NT2/D1 (cell line): Measurements from ENCODE around the gene IGFBPL1.

Source experiments
- SUZ12 ChIP-seq: IDR thresholded peaks from 2 replicates; pipeline ENCODE4 v1.6.1; 2011; ENCODE audit not compliant: insufficient read length, insufficient read depth; ENCODE audit errors: extremely low read depth
- YY1 ChIP-seq: IDR thresholded peaks from 2 replicates; pipeline ENCODE4 v1.6.1; 2011; ENCODE audit not compliant: insufficient read length, insufficient read depth
- ZNF274 ChIP-seq: IDR thresholded peaks from 2 replicates; pipeline ENCODE4 v1.6.1; 2011; ENCODE audit warnings: mild to moderate bottlenecking, low read depth, low read length

DNA sequence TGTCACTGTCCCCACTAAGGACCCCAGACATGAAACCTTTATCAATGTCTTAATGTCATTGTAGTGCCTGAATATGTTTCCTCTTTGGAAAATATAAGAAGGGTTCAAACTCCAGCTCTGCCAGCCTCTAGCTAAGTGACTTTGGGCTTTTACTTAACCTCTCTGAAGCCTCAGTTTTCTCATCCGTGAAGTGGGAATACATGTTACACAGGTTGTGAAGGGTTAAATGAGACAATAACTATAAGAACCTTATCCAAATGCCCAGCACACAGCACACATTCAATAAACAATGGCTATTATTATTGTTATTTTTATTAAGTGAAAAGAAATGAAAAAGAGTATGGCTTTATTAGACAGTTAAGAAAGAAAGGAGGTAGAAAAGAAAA is 15.7 kb upstream of the IGFBPL1 start:
- TF ChIP-seq ZNF274, result no peak
- TF ChIP-seq YY1, result no peak
- no peak for TF ChIP-seq SUZ12
